IMR-90 (cell line): ENCODE results near the gene UNC13A. TPM values are rescaled to one million over a fixed set of nuclear protein-coding genes. Genes with fewer than 3 reads are reported as not detected.

Experiments used
- ATAC-seq: fragments of 200-7000 bp; cut with Tn5 transposase; 2 replicates; pipeline ENCODE4 v1.9.1; 2020; ENCODE audit warnings: low read depth, mild to moderate bottlenecking, moderate library complexity
- BruUV-seq: library from RNA; stranded (reverse); fragments of 400-500 nt; replicated peaks from 2 replicates; lab custom pipeline; 2021; lab: Mats Ljungman, UMichigan
- CTCF ChIA-PET: fragments of 300-600 bp; formaldehyde crosslinking; extraction: SDS; loops from one replicate; lab custom pipeline; 2021; ENCODE audit warnings: antibody characterized with exemption; lab: Yijun Ruan, JAX
- POLR2A ChIA-PET: fragments of 300-600 bp; sonication (Branson Sonifier 250); formaldehyde crosslinking; loops from one replicate; lab custom pipeline; 2022; ENCODE audit warnings: antibody characterized with exemption; ENCODE audit not compliant: unreplicated experiment; lab: Charles Lee
- DNase-seq: peaks from one replicate; pipeline ENCODE4 v3.0.0; 2013
- H2AFZ ChIP-seq: replicated peaks from 2 replicates; pipeline ENCODE3; 2013; ENCODE audit warnings: low read length, mild to moderate bottlenecking; ENCODE audit not compliant: poor library complexity
- H2AK5ac ChIP-seq: 2 replicates; pipeline ENCODE4 v1.6.1; 2013; ENCODE audit warnings: low read depth, low read length, inconsistent platforms
- H2AK9ac ChIP-seq: replicated peaks from 2 replicates; pipeline ENCODE3; 2013; ENCODE audit warnings: mild to moderate bottlenecking, low read depth, low read length, moderate library complexity; ENCODE audit not compliant: poor library complexity
- H2BK120ac ChIP-seq: 2 replicates; pipeline ENCODE4 v1.6.1; 2013; ENCODE audit warnings: low read depth, low read length, inconsistent platforms
- H2BK15ac ChIP-seq: 3 replicates; pipeline ENCODE4 v1.6.1; 2013; ENCODE audit warnings: low read depth, low read length, inconsistent platforms
- H2BK20ac ChIP-seq: 2 replicates; pipeline ENCODE4 v1.6.1; 2013; ENCODE audit warnings: low read depth, mild to moderate bottlenecking, inconsistent platforms, low read length, moderate library complexity
- H2BK5ac ChIP-seq: 2 replicates; pipeline ENCODE4 v1.6.1; 2013; ENCODE audit warnings: mild to moderate bottlenecking, low read depth, low read length, inconsistent platforms; ENCODE audit not compliant: poor library complexity, severe bottlenecking
- H3K14ac ChIP-seq: replicated peaks from 2 replicates; pipeline ENCODE4 v1.6.1; 2013; ENCODE audit warnings: low read depth, low read length, inconsistent platforms
- H3K18ac ChIP-seq: 2 replicates; pipeline ENCODE4 v1.6.1; 2013; ENCODE audit warnings: low read depth, low read length, control low read depth
- H3K23ac ChIP-seq: 2 replicates; pipeline ENCODE4 v1.6.1; 2013; ENCODE audit warnings: low read depth, low read length, inconsistent platforms
- H3K27ac ChIP-seq: 2 replicates; pipeline ENCODE4 v1.5.1; 2013; ENCODE audit warnings: mild to moderate bottlenecking, control low read depth, low read length; ENCODE audit not compliant: insufficient read depth
- H3K27me3 ChIP-seq: 2 replicates; pipeline ENCODE4 v1.6.1; 2013; ENCODE audit warnings: low read length; ENCODE audit not compliant: control insufficient read depth, insufficient read depth
- H3K36me3 ChIP-seq: 2 replicates; pipeline ENCODE4 v1.6.1; 2013; ENCODE audit warnings: low read length, mixed read lengths; ENCODE audit not compliant: control insufficient read depth, insufficient read depth
- H3K4ac ChIP-seq: 2 replicates; pipeline ENCODE4 v1.6.1; 2013; ENCODE audit warnings: low read depth, low read length, inconsistent platforms
- H3K4me1 ChIP-seq: 2 replicates; pipeline ENCODE4 v1.6.1; 2013; ENCODE audit warnings: low read length, mixed read lengths; ENCODE audit not compliant: control insufficient read depth, insufficient read depth
- H3K4me2 ChIP-seq: 2 replicates; pipeline ENCODE4 v1.6.1; 2013; ENCODE audit warnings: low read depth, mild to moderate bottlenecking, control low read depth, low read length, moderate library complexity
- H3K4me3 ChIP-seq: 2 replicates; pipeline ENCODE4 v1.5.1; 2013; ENCODE audit warnings: low read depth, mild to moderate bottlenecking, control low read depth, low read length, moderate library complexity; ENCODE audit not compliant: insufficient read depth
- H3K56ac ChIP-seq: 2 replicates; pipeline ENCODE4 v1.6.1; 2013; ENCODE audit warnings: low read length, inconsistent platforms; ENCODE audit not compliant: insufficient read depth; ENCODE audit errors: extremely low read depth
- H3K79me1 ChIP-seq, 2 experiments: 2 replicates each; pipeline ENCODE4 v1.6.1; 2013; ENCODE audit warnings: low read length in 2 of 2, inconsistent platforms in 1 of 2, low read depth in 1 of 2
- H3K9ac ChIP-seq: 2 replicates; pipeline ENCODE4 v1.6.1; 2013; ENCODE audit warnings: low read depth, low read length, control low read depth
- H3K9me1 ChIP-seq: 2 replicates; pipeline ENCODE4 v1.6.1; 2013; ENCODE audit warnings: low read length, inconsistent platforms; ENCODE audit not compliant: insufficient read depth
- H3K9me3 ChIP-seq: 2 replicates; pipeline ENCODE4 v1.6.1; 2013; ENCODE audit warnings: low read length; ENCODE audit not compliant: control insufficient read depth, insufficient read depth
- H4K20me1 ChIP-seq: 2 replicates; pipeline ENCODE4 v1.6.1; 2013; ENCODE audit warnings: low read length, inconsistent platforms; ENCODE audit not compliant: insufficient read depth
- H4K5ac ChIP-seq: 2 replicates; pipeline ENCODE4 v1.6.1; 2013; ENCODE audit warnings: mild to moderate bottlenecking, low read depth, low read length, control low read depth
- H4K8ac ChIP-seq, 2 experiments: 2 replicates each; pipeline ENCODE4 v1.6.1; 2013; ENCODE audit warnings: low read depth in 2 of 2, low read length in 2 of 2, control low read depth in 1 of 2, inconsistent platforms in 1 of 2
- H4K91ac ChIP-seq: 2 replicates; pipeline ENCODE4 v1.6.1; 2013; ENCODE audit warnings: low read depth, low read length, inconsistent platforms; ENCODE audit not compliant: insufficient read depth
- BHLHE40 ChIP-seq: fragments of 150-350 bp; IDR thresholded peaks from 2 replicates; pipeline ENCODE4 v1.6.1; 2016; ENCODE audit warnings: mild to moderate bottlenecking, low read depth, low read length
- CHD1 ChIP-seq: IDR thresholded peaks from 2 replicates; pipeline ENCODE4 v1.6.1; 2012; ENCODE audit warnings: low read depth, low read length, improper control_type of control experiment
- MXI1 ChIP-seq: IDR thresholded peaks from 2 replicates; pipeline ENCODE4 v1.6.1; 2012; ENCODE audit warnings: low read depth, mild to moderate bottlenecking, low read length, moderate library complexity, borderline replicate concordance
- NFE2L2 ChIP-seq: fragments of 150-350 bp; IDR thresholded peaks from 2 replicates; pipeline ENCODE4 v1.6.1; 2016; ENCODE audit warnings: low read depth, mild to moderate bottlenecking, low read length
- RAD21 ChIP-seq: IDR thresholded peaks from 2 replicates; pipeline ENCODE4 v1.6.1; 2012; ENCODE audit warnings: low read length, improper control_type of control experiment
- RFX5 ChIP-seq: IDR thresholded peaks from 2 replicates; pipeline ENCODE4 v1.8.0; 2012; ENCODE audit warnings: low read depth, mild to moderate bottlenecking, low read length, moderate library complexity
- WGBS, 2 experiments: methylation state at CpG; one replicate each; pipeline versions ENCODE4 v1.1.5 to v1.1.7; 2013; ENCODE audit warnings: missing lambda C conversion rate in 2 of 2; ENCODE audit not compliant: insufficient read length in 1 of 2; ENCODE audit errors: extremely low coverage in 2 of 2; 5-methylcytosine and 5-hydroxymethylcytosine counted together
- dilution Hi-C: fragments of 300-500 bp; cut with HindIII; formaldehyde crosslinking; loops from one replicate; pipeline ENCODE4 v1.14.3; 2018; ENCODE audit warnings: low sequenced_read_pairs; ENCODE audit not compliant: unreplicated experiment
- in situ Hi-C: fragments of 300-500 bp; cut with MboI; formaldehyde crosslinking; loops from 3 replicates; pipeline ENCODE4 v1.14.3; 2019; ENCODE audit warnings: low sequenced_read_pairs, inconsistent platforms, mixed read lengths
- intact Hi-C: fragments of 100-400 bp; cut with micrococcal nuclease; formaldehyde crosslinking; loops from 2 replicates; pipeline ENCODE4 v1.10.0; 2022
- polyA plus RNA-seq, 3 experiments: library from polyadenylated mRNA; depleted of rRNA; stranded (reverse); fragments of >200 nt; gene quantifications; 2 replicates each; pipeline ENCODE4 v1.2.3, GENCODE V29; 2012; ENCODE audit warnings: low replicate concordance in 1 of 3
- total RNA-seq: library from RNA; depleted of rRNA; stranded (reverse); fragments of >200 nt; gene quantifications from 2 replicates; pipeline ENCODE4 v1.2.3, GENCODE V29; 2012
- TF ChIP-seq, protein P1 (sequence below): fragments of 150-350 bp; IDR thresholded peaks from 2 replicates; pipeline ENCODE4 v1.6.1; 2016; ENCODE audit warnings: low read depth, mild to moderate bottlenecking, low read length, moderate library complexity, borderline replicate concordance

Gene UNC13A
- total and polyA plus RNA-seq, 2 of the 4 experiments (the other 2 are of a cell fraction): 0.18 to 0.22 TPM

- Histone ChIP-seq H3K9me3 (no peaks in the 10 kb centered on the region), H4K5ac (no peak overlapping the region), H2AK9ac (no peak overlapping the region), H3K14ac (no peak overlapping the region), H3K36me3 (no peaks in the 10 kb centered on the region), H4K8ac (no peak overlapping the region), H2BK20ac (no peak overlapping the region), H2AK5ac (no peak overlapping the region), H4K20me1 (no peaks in the 10 kb centered on the region), H3K23ac (no peak overlapping the region), H3K9ac (no peak overlapping the region), H2BK120ac (no peak overlapping the region), H4K91ac (no peak overlapping the region), H3K27me3 (peaks cover 33% of the 10 kb centered on the region), H2BK15ac (no peak overlapping the region), H3K27ac (no peak overlapping the region), H3K4me3 (no peak overlapping the region), H2BK5ac (no peak overlapping the region), H3K9me1 (no peaks in the 10 kb centered on the region), H3K4ac (no peak overlapping the region), H3K56ac (no peak overlapping the region), H3K18ac (no peak overlapping the region), H2AFZ (no peak overlapping the region), H3K79me1 (no peaks in the 10 kb centered on the region), H3K4me2 (no peak overlapping the region), H3K4me1 (no peaks in the 10 kb centered on the region)
- dilution Hi-C loops: no loop called here
- intact Hi-C loops: no loop called here
- BruUV-seq: no TSS peak
- in situ Hi-C loops: no loop called here
- ChIA-PET POLR2A (no interaction called here), CTCF (no interaction called here)
- ATAC-seq (no peak), DNase-seq (no peak)
- 20% methylated on average over 1 of the region's 9 CpGs; no CpG with 5 or more reads in 1 of the 2 experiments for WGBS, 2 experiments
- no peak for TF ChIP-seq CHD1
- TF ChIP-seq, protein P1, sequence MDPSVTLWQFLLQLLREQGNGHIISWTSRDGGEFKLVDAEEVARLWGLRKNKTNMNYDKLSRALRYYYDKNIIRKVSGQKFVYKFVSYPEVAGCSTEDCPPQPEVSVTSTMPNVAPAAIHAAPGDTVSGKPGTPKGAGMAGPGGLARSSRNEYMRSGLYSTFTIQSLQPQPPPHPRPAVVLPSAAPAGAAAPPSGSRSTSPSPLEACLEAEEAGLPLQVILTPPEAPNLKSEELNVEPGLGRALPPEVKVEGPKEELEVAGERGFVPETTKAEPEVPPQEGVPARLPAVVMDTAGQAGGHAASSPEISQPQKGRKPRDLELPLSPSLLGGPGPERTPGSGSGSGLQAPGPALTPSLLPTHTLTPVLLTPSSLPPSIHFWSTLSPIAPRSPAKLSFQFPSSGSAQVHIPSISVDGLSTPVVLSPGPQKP: no peak
- no peak for TF ChIP-seq RFX5
- TF ChIP-seq RAD21: no peak
- no peak for TF ChIP-seq BHLHE40
- TF ChIP-seq MXI1: no peak
- TF ChIP-seq NFE2L2: no peak
These were observed 86.5 kb downstream of the UNC13A start for GRCh38 chr19:17601683-17602082.
